GM12878 (cell line): ENCODE measurements around the gene MAGIX. TPM values are rescaled to one million over a fixed set of nuclear protein-coding genes. Genes with fewer than 3 reads are reported as not detected.
A peak's percentile ranks its signal among the peaks of the same experiment; 100 is the strongest.

ENCODE experiments used
- ATAC-seq: fragments of 200-7000 bp; cut with Tn5 transposase; 3 replicates; pipeline ENCODE4 v1.9.1; 2020; ENCODE audit warnings: mild to moderate bottlenecking, moderate library complexity
- BruUV-seq: library from RNA; stranded (reverse); fragments of 400-500 nt; replicated peaks from 2 replicates; lab custom pipeline; 2021; lab: Mats Ljungman, UMichigan
- CTCF ChIA-PET: fragments of 300-600 bp; sonication (Branson Sonifier 250); formaldehyde crosslinking; extraction: SDS; loops from one replicate; lab custom pipeline; 2021; ENCODE audit warnings: inconsistent platforms; lab: Yijun Ruan, JAX
- POLR2A ChIA-PET: fragments of 350-600 bp; formaldehyde crosslinking; extraction: SDS; loops from one replicate; lab custom pipeline; 2021; ENCODE audit warnings: inconsistent platforms; lab: Charles Lee
- RAD21 ChIA-PET: fragments of 300-600 bp; sonication (Branson Sonifier 250); formaldehyde crosslinking; loops from one replicate; lab custom pipeline; 2023; ENCODE audit warnings: antibody characterized with exemption; ENCODE audit not compliant: unreplicated experiment; lab: Charles Lee
- SMC1A ChIA-PET: fragments of 300-600 bp; sonication (Branson Sonifier 250); formaldehyde crosslinking; loops from one replicate; lab custom pipeline; 2023; ENCODE audit not compliant: unreplicated experiment, uncharacterized antibody; lab: Charles Lee
- DNase-seq: peaks from one replicate; pipeline ENCODE4 v3.0.0-alpha.2; 2011; ENCODE audit warnings: low read depth, low spot score
- FAIRE-seq: peaks from 3 replicates; lab custom pipeline; 2011; peaks lifted over from hg19 to GRCh38; lab: Jason Lieb, UNC
- H2AFZ ChIP-seq: 2 replicates; pipeline ENCODE4 v1.6.0; 2011; ENCODE audit warnings: low read depth, low read length, control low read depth; ENCODE audit not compliant: control insufficient read depth
- H3K27ac ChIP-seq: 2 replicates; pipeline ENCODE4 v1.5.1; 2011; ENCODE audit warnings: control low read depth; ENCODE audit not compliant: control insufficient read depth, insufficient read depth
- H3K27me3 ChIP-seq, 2 experiments: replicated peaks in 1 of 2; 2 replicates each; pipeline versions ENCODE4 v1.6.0 to v1.6.1; 2011; ENCODE audit warnings: low read length in 1 of 2; ENCODE audit not compliant: control insufficient read depth in 2 of 2, insufficient read depth in 2 of 2
- H3K36me3 ChIP-seq, 2 experiments: 2 replicates each; pipeline ENCODE4 v1.5.1; 2011; ENCODE audit warnings: low read length in 1 of 2; ENCODE audit not compliant: control insufficient read depth in 2 of 2, insufficient read depth in 2 of 2
- H3K4me1 ChIP-seq: 2 replicates; pipeline ENCODE4 v1.6.1; 2011; ENCODE audit warnings: mild to moderate bottlenecking, low read length, moderate library complexity, mixed read lengths; ENCODE audit not compliant: control insufficient read depth, insufficient read depth
- H3K4me2 ChIP-seq: 2 replicates; pipeline ENCODE4 v1.6.0; 2011; ENCODE audit warnings: control low read depth; ENCODE audit not compliant: control insufficient read depth, insufficient read depth
- H3K4me3 ChIP-seq: fragments of 200-600 bp; sonication (generic); 2 replicates; pipeline ENCODE4 v1.5.1; 2016
- H3K79me2 ChIP-seq: 2 replicates; pipeline ENCODE4 v1.6.0; 2011; ENCODE audit warnings: low read length; ENCODE audit not compliant: control insufficient read depth, insufficient read depth
- H3K9ac ChIP-seq: 2 replicates; pipeline ENCODE4 v1.8.0; 2011; ENCODE audit warnings: low read length, control low read depth, mixed read lengths; ENCODE audit not compliant: control insufficient read depth, insufficient read depth
- H3K9me3 ChIP-seq: replicated peaks from 3 replicates; pipeline ENCODE4 v1.5.1; 2011; ENCODE audit warnings: mild to moderate bottlenecking, low read length; ENCODE audit not compliant: control insufficient read depth, insufficient read depth
- H4K20me1 ChIP-seq: 2 replicates; pipeline ENCODE4 v1.6.0; 2011; ENCODE audit not compliant: control insufficient read depth, insufficient read depth
- CREB1 ChIP-seq: IDR thresholded peaks from 2 replicates; pipeline ENCODE4 v1.6.1; 2012; ENCODE audit warnings: low read depth, mild to moderate bottlenecking, inconsistent platforms
- EGR1 ChIP-seq, 2 experiments: IDR thresholded peaks; 1 replicate in 1 of 2; 2 replicates in 1 of 2; pipeline ENCODE4 v1.6.1; 2011 to 2012; ENCODE audit warnings: low read depth in 2 of 2, low read length in 2 of 2, borderline replicate concordance in 1 of 2, mild to moderate bottlenecking in 1 of 2, moderate library complexity in 1 of 2
- EP300 ChIP-seq, 2 experiments: fragments of 150-350 bp in 1 of 2; IDR thresholded peaks; 2 replicates each; pipeline ENCODE4 v1.6.1; 2011 to 2012; ENCODE audit warnings: low read depth in 2 of 2, low read length in 2 of 2, borderline replicate concordance in 1 of 2, improper control_type of control experiment in 1 of 2, inconsistent platforms in 1 of 2; ENCODE audit not compliant: control insufficient read depth in 1 of 2
- ETV6 ChIP-seq, 2 experiments: fragments of 450-650 bp in 1 of 2; IDR thresholded peaks in 1 of 2; conservative IDR thresholded peaks in 1 of 2; 2 replicates each; pipeline ENCODE4 v1.6.1; 2014; ENCODE audit warnings: antibody characterized with exemption in 1 of 2, borderline replicate concordance in 1 of 2, low read depth in 1 of 2, mild to moderate bottlenecking in 1 of 2, moderate library complexity in 1 of 2
- GABPA ChIP-seq: IDR thresholded peaks from 2 replicates; pipeline ENCODE4 v1.6.1; 2014; ENCODE audit warnings: antibody characterized with exemption, low read depth, mild to moderate bottlenecking, inconsistent platforms
- IKZF2 ChIP-seq, 2 experiments: fragments of 450-650 bp; IDR thresholded peaks; 2 replicates each; pipeline ENCODE4 v1.6.1; 2017; ENCODE audit warnings: mild to moderate bottlenecking in 2 of 2, moderate library complexity in 2 of 2
- MXI1 ChIP-seq: fragments of 150-350 bp; IDR thresholded peaks from 2 replicates; pipeline ENCODE4 v1.6.1; 2011; ENCODE audit warnings: low read depth, mild to moderate bottlenecking, inconsistent platforms, low read length, improper control_type of control experiment
- NR2C2 ChIP-seq: IDR thresholded peaks from 2 replicates; pipeline ENCODE4 v1.6.1; 2011; ENCODE audit warnings: borderline replicate concordance, low read depth; ENCODE audit not compliant: control insufficient read depth, insufficient read length
- PML ChIP-seq: IDR thresholded peaks from 2 replicates; pipeline ENCODE4 v1.6.1; 2012; ENCODE audit warnings: low read length, inconsistent platforms
- POLR2AphosphoS2 ChIP-seq: IDR thresholded peaks from 2 replicates; pipeline ENCODE4 v1.6.1; 2011; ENCODE audit warnings: low read depth, mild to moderate bottlenecking, low read length, improper control_type of control experiment, moderate library complexity
- POU2F2 ChIP-seq: IDR thresholded peaks from 3 replicates; pipeline ENCODE4 v1.6.1; 2011; ENCODE audit warnings: low read depth, mild to moderate bottlenecking, low read length, borderline replicate concordance
- REST ChIP-seq: IDR thresholded peaks from 2 replicates; pipeline ENCODE4 v1.6.1; 2012; ENCODE audit warnings: mild to moderate bottlenecking, low read depth, low read length
- SIN3A ChIP-seq: IDR thresholded peaks from 2 replicates; pipeline ENCODE4 v1.6.1; 2012; ENCODE audit warnings: low read depth, low read length, improper control_type of control experiment
- SUPT20H ChIP-seq: IDR thresholded peaks from 2 replicates; pipeline ENCODE4 v1.6.1; 2011; ENCODE audit warnings: low read depth, mild to moderate bottlenecking, low read length, moderate library complexity, borderline replicate concordance; ENCODE audit not compliant: control insufficient read depth
- TARDBP ChIP-seq: IDR thresholded peaks from 2 replicates; pipeline ENCODE4 v1.6.1; 2016; ENCODE audit warnings: borderline replicate concordance
- TCF12 ChIP-seq: IDR thresholded peaks from 2 replicates; pipeline ENCODE4 v1.6.1; 2011; ENCODE audit warnings: low read depth, mild to moderate bottlenecking, low read length
- YBX1 ChIP-seq: fragments of 450-650 bp; IDR thresholded peaks from 2 replicates; pipeline ENCODE4 v1.6.1; 2016; ENCODE audit warnings: antibody characterized with exemption
- WGBS: methylation state at CpG from one replicate; pipeline ENCODE4 v1.1.6; 2016; ENCODE audit warnings: low lambda C conversion rate; ENCODE audit not compliant: insufficient replicate concordance, insufficient coverage; ENCODE audit errors: missing lambda C conversion rate; 5-methylcytosine and 5-hydroxymethylcytosine counted together
- in situ Hi-C: fragments of 300-500 bp; cut with MboI; formaldehyde crosslinking; loops from 9 replicates; pipeline ENCODE4 v1.14.3; 2018; ENCODE audit warnings: mixed read lengths
- intact Hi-C: fragments of 100-400 bp; cut with micrococcal nuclease; formaldehyde crosslinking; loops from one replicate; pipeline ENCODE4 v1.14.2; 2022; ENCODE audit not compliant: unreplicated experiment
- polyA plus RNA-seq, 11 experiments: library from polyadenylated mRNA; depleted of rRNA in 4 of 11; unstranded in 6 of 11; stranded (reverse) in 5 of 11; fragments of >200 nt; fragmentation: Nextera tagmentation in 4 of 11; fragmentation: Illumina TruSeq in 1 of 11; extraction: Ambion mirVana in 4 of 11; extraction: Trizol in 1 of 11; gene quantifications; 1 replicate in 1 of 11; 2 replicates in 10 of 11; pipeline versions ENCODE4 v1.2.1 to v1.2.3, GENCODE V29; 2011 to 2016; ENCODE audit warnings: inconsistent platforms in 2 of 11, missing spikeins in 2 of 11, low read depth in 1 of 11
- total RNA-seq, 4 experiments: library from RNA; depleted of rRNA in 3 of 4; stranded (reverse); fragments of >200 nt in 3 of 4; fragmentation: Illumina TruSeq in 1 of 4; extraction: Trizol in 1 of 4; gene quantifications; 2 replicates each; pipeline versions ENCODE4 v1.2.1 to v1.2.3, GENCODE V29; 2013 to 2021

MAGIX gene
- total and polyA plus RNA-seq, 10 of the 15 experiments (the other 5 are each of a cell fraction or from before 2014, with no cell fraction given): 0.03 to 2.5 (median 0.82) TPM

- no peak for TF ChIP-seq POU2F2
- no peak for TF ChIP-seq TARDBP
- TF ChIP-seq IKZF2 (IDR thresholded peaks at IDR 0.05): no peak
Observed at GRCh38 chrX:49153467-49153866, 9.1 kb upstream of the MAGIX start (continued).

GRCh38 chrX:49155243-49155899 lies 7.2 kb upstream of the MAGIX start:
- intact Hi-C loops: no loop called here
- peak overlapping the region; percentile 63 for H3K9ac ChIP-seq
- ChIA-PET SMC1A (interaction anchor here (0.8 to 2.3 kb wide), 8 partner anchors 12 to 75 kb away, joined by 3 to 14 read pairs (median 4); partner anchors contain the start of gene WDR45), CTCF (interaction anchor here (0.6 to 3.1 kb wide), 13 partner anchors 9 to 114 kb away, joined by 3 to 33 read pairs (median 4); partner anchors contain the start of gene GPKOW), RAD21 (interaction anchor here (0.7 to 2.1 kb wide), 10 partner anchors 8 to 76 kb away, joined by 3 to 11 read pairs (median 4); partner anchors contain the start of genes PLP2 and WDR45), POLR2A (interaction anchor here (0.6 to 3.3 kb wide), 11 partner anchors 11 to 258 kb away, joined by 3 to 14 read pairs (median 4); partner anchors contain the start of genes PLP2, PQBP1, TFE3 and TIMM17B)
- FAIRE-seq (no peak), ATAC-seq (peak; percentile 52), DNase-seq (no peak)
- peak overlapping the region; percentile 67 for H3K4me2 ChIP-seq
- peak overlapping the region; percentile 62; the same call in 1 of the 2 replicates for H3K4me3 ChIP-seq
- H3K27me3 ChIP-seq: no peaks in the 10 kb centered on the region
- no peak overlapping the region for H3K27ac ChIP-seq
- no TSS peak for BruUV-seq
- H3K36me3 ChIP-seq: no peaks in the 10 kb centered on the region
- H3K9me3 ChIP-seq: no peaks in the 10 kb centered on the region
- peak overlapping the region; percentile 45 for H2AFZ ChIP-seq
- no peaks in the 10 kb centered on the region for H3K79me2 ChIP-seq
- no peaks in the 10 kb centered on the region for H4K20me1 ChIP-seq
- H3K4me1 ChIP-seq: no peaks in the 10 kb centered on the region
- 40% methylated on average over 18 of the region's 18 CpGs for WGBS
- in situ Hi-C loops: no loop called here
- TF ChIP-seq POLR2AphosphoS2 (no peak), ETV6 (conservative IDR thresholded peaks at IDR 0.05 in 1 of 2, IDR thresholded peaks at IDR 0.05 in 1 of 2; ENCODE audit: borderline replicate concordance in 1 of 2, low read depth in 1 of 2) (no peak), EGR1 (IDR thresholded peaks at IDR 0.05; ENCODE audit: borderline replicate concordance in 1 of 2, low read depth in 2 of 2, low read length in 2 of 2) (no peak), EP300 (IDR thresholded peaks at IDR 0.05; ENCODE audit: borderline replicate concordance in 1 of 2, control insufficient read depth in 1 of 2, low read depth in 2 of 2, low read length in 2 of 2) (no peak), GABPA (no peak), PML (no peak), REST (no peak), NR2C2 (no peak), YBX1 (no peak), MXI1 (no peak), SUPT20H (no peak), TCF12 (no peak), CREB1 (no peak), SIN3A (no peak)
